DND-41 (cell line): Measurements from ENCODE around the gene DNAH7.

Experiments
- ATAC-seq: fragments of 200-7000 bp; cut with Tn5 transposase; 3 replicates; pipeline ENCODE4 v1.9.1; 2021; ENCODE audit warnings: low read depth; ENCODE audit not compliant: insufficient read depth
- DNase-seq: peaks from one replicate; pipeline ENCODE4 v3.0.0-alpha.2; 2020
- H2AFZ ChIP-seq: 2 replicates; pipeline ENCODE4 v1.6.0; 2012; ENCODE audit warnings: low read depth, low read length
- H3K27ac ChIP-seq: 2 replicates; pipeline ENCODE4 v1.5.1; 2012; ENCODE audit warnings: low read length, inconsistent platforms
- H3K27me3 ChIP-seq: fragments of 200-600 bp; sonication (generic); 2 replicates; pipeline ENCODE4 v1.6.0; 2012; ENCODE audit warnings: low read length, mild to moderate bottlenecking, inconsistent platforms; ENCODE audit not compliant: insufficient read depth, poor library complexity
- H3K36me3 ChIP-seq: 2 replicates; pipeline ENCODE4 v1.5.1; 2012; ENCODE audit warnings: low read length, inconsistent platforms; ENCODE audit not compliant: insufficient read depth
- H3K4me1 ChIP-seq: 2 replicates; pipeline ENCODE4 v1.5.1; 2012; ENCODE audit warnings: mild to moderate bottlenecking, low read length; ENCODE audit not compliant: insufficient read depth
- H3K4me2 ChIP-seq: 2 replicates; pipeline ENCODE4 v1.6.0; 2012; ENCODE audit warnings: mild to moderate bottlenecking, moderate library complexity, low read length, inconsistent platforms; ENCODE audit not compliant: insufficient read depth
- H3K4me3 ChIP-seq, 2 experiments: fragments of 200-600 bp in 1 of 2; shearing (Covaris generic) in 1 of 2; 2 replicates each; pipeline ENCODE4 v1.5.1; 2012 to 2016; ENCODE audit warnings: inconsistent platforms in 2 of 2, low read length in 2 of 2, mild to moderate bottlenecking in 2 of 2, low read depth in 1 of 2, moderate library complexity in 1 of 2
- H3K79me2 ChIP-seq: 2 replicates; pipeline ENCODE4 v1.6.0; 2012; ENCODE audit warnings: low read length, inconsistent platforms; ENCODE audit not compliant: insufficient read depth
- H3K9ac ChIP-seq: 2 replicates; pipeline ENCODE4 v1.6.0; 2012; ENCODE audit warnings: low read depth, mild to moderate bottlenecking, inconsistent platforms, low read length, moderate library complexity
- H3K9me3 ChIP-seq: 2 replicates; pipeline ENCODE4 v1.5.1; 2012; ENCODE audit warnings: low read length, moderate library complexity, mild to moderate bottlenecking, inconsistent platforms; ENCODE audit not compliant: insufficient read depth, severe bottlenecking
- H4K20me1 ChIP-seq: 2 replicates; pipeline ENCODE4 v1.6.0; 2012; ENCODE audit warnings: low read length; ENCODE audit not compliant: insufficient read depth
- CTCF ChIP-seq: IDR thresholded peaks from 2 replicates; pipeline ENCODE4 v1.5.1; 2012; ENCODE audit warnings: borderline replicate concordance, low read length, moderate library complexity, mild to moderate bottlenecking; ENCODE audit not compliant: poor library complexity, severe bottlenecking; ENCODE audit errors: extremely low read depth
- EZH2 ChIP-seq: IDR thresholded peaks from 3 replicates; pipeline ENCODE4 v1.6.1; 2012; ENCODE audit warnings: borderline replicate concordance, low read depth, mild to moderate bottlenecking, moderate library complexity, low read length, inconsistent platforms; ENCODE audit not compliant: severe bottlenecking

DNAH7 gene

GRCh38 chr2:195810340-195811098 lies 258.1 kb downstream of the DNAH7 start:
- Histone ChIP-seq H2AFZ (no peak overlapping the region), H3K4me3 (no peak overlapping the region), H3K4me2 (no peak overlapping the region), H3K4me1 (no peaks in the 10 kb centered on the region), H3K36me3 (no peaks in the 10 kb centered on the region), H3K9me3 (no peaks in the 10 kb centered on the region), H4K20me1 (no peaks in the 10 kb centered on the region), H3K27me3 (no peaks in the 10 kb centered on the region), H3K9ac (no peak overlapping the region), H3K79me2 (no peaks in the 10 kb centered on the region), H3K27ac (no peak overlapping the region)
- TF ChIP-seq EZH2, result no peak
- TF ChIP-seq CTCF, result no peak
- no peak for ATAC-seq
- DNase-seq, result no peak

GRCh38 chr2:195808189-195808588 lies 260.4 kb downstream of the DNAH7 start:
- Histone ChIP-seq H3K9me3 (no peaks in the 10 kb centered on the region), H3K79me2 (no peaks in the 10 kb centered on the region), H3K36me3 (no peaks in the 10 kb centered on the region), H3K27ac (no peak overlapping the region), H2AFZ (no peak overlapping the region), H3K9ac (no peak overlapping the region), H3K4me2 (no peak overlapping the region), H4K20me1 (no peaks in the 10 kb centered on the region), H3K27me3 (no peaks in the 10 kb centered on the region), H3K4me1 (no peaks in the 10 kb centered on the region), H3K4me3 (no peak overlapping the region)
- no peak for DNase-seq
- no peak for ATAC-seq
- no peak for TF ChIP-seq CTCF
- no peak for TF ChIP-seq EZH2

GRCh38 chr2:195805283-195805976 lies 263.2 kb downstream of the DNAH7 start:
- no peaks in the 10 kb centered on the region for H3K9me3 ChIP-seq
- DNase-seq (no peak), ATAC-seq (no peak)
- no peaks in the 10 kb centered on the region for H4K20me1 ChIP-seq
- no peak overlapping the region for H3K4me2 ChIP-seq
- TF ChIP-seq EZH2 (no peak), CTCF (no peak)
- H3K4me3 ChIP-seq, result no peak overlapping the region
- H3K27me3 ChIP-seq, result no peaks in the 10 kb centered on the region
- no peak overlapping the region for H2AFZ ChIP-seq
- H3K4me1 ChIP-seq, result no peaks in the 10 kb centered on the region
- no peaks in the 10 kb centered on the region for H3K36me3 ChIP-seq
- no peak overlapping the region for H3K9ac ChIP-seq
- H3K79me2 ChIP-seq, result no peaks in the 10 kb centered on the region
- H3K27ac ChIP-seq, result no peak overlapping the region
